Ammon's horn (tissue), 1 donor: Measurements from ENCODE around the gene RAB1B.
"Not testable (repeated sequence)": the region's sequence is repeated elsewhere in the genome, so short reads cannot be mapped to it uniquely, and the experiment has no call there.

Experiments used
- DNase-seq: peaks from one replicate; pipeline ENCODE4 v3.0.0-alpha.2; 2016; ENCODE audit warnings: low spot score

RAB1B gene

GRCh38 chr11:66309475-66309874 lies 41.0 kb downstream of the RAB1B start:
- DNase-seq: no peak

DNA sequence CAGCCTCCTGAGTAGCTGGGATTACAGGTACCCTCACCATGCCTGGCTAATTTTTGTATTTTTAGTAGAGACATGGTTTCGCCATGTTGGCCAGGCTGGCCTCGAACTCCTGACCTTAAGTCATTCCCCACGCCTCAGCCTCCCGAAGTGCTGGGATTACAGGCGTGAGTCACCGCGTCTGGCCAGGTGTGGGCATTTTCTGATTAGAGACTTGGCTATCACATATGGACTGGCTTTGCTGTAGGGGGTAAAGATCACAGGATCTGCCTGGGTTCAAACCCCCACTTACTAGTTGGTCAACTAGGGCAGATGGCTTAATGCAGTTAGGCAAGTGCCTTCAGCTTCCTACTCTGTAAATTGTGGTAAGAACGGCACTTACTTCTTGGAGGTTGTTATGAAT lies 41.9 kb downstream of the RAB1B start:
- no peak for DNase-seq

DNA sequence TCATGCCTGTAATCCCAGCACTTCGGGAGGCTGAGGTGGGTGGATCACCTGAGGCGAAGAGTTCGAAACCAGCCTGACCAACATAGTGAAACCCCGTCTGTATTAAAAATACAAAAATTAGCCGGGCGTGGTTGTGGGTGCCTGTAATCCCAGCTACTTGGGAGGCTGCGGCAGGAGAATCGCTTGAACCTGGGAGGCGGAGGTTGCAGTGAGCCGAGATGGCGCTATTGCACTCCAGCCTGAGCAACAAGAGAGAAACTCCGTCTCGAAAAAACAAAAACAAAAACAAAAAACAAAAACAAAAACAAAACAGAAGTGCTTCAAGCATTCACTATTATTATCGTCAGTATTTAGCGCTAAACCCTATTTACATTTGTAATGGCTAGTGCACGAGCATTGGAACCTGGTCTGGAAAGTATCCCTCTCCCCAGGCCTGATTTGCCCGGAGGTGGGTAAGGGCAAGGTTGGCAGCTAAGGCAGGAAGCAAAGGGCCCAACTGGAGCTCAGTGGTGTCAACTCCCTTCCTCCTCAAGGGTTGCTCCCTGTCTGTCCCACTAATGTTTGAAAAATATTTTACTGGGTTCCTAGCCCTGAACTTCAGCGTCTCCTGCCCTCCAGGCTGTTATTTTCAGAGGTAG lies 42.5 kb downstream of the RAB1B start:
- DNase-seq: not testable (repeated sequence)

GRCh38 chr11:66311470-66311964 lies 43.1 kb downstream of the RAB1B start:
- DNase-seq: no peak

- DNase-seq: peak; percentile 94
Observed at GRCh38 chr11:66311965-66312548, 43.6 kb downstream of the RAB1B start.

- peak; percentile 95 for DNase-seq
Observed at GRCh38 chr11:66312549-66313320, 44.3 kb downstream of the RAB1B start.

DNA sequence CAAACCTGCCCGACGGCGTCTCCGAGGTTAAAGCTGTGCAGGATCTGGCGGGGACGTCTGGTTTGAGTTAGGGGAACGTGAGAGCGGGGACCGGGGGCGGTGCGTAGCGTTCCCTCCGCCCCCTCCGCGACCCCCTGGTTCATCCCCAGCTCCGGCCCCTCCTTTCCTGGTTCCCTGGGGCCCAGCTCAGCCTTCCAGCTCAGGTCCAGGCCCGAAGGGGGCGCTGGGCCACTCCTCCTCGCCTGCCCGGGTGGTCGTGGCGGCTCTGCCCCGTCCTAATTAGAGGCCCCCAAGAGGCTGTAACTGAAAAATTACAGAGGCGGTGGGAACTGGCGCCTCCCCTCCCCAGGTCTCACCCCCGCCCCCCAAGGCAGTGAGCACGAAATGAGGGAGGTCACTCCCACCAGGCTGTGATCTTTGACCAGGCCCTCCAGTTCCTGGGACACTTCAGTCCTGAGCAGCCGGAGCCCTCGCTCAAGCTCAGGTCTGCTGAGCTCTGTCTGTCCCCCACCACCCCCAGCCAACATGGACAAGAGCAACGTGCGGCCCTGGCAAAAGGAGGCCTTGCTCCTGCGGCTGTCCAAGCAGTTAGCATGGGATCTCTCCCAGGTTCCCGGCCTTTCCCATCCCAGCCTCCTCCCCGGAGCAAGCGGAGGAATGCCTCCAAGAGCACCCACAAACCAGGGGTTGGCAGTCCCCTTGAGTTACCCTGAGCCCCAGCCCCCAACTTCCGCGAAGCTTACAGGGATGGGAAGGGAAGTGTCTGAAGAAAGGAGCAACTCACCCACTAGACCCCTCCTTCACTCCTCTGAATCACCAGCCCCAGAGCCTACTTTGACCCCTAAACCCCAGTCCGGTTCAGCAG lies 45.1 kb downstream of the RAB1B start:
- DNase-seq: no peak

GRCh38 chr11:66314186-66314501 lies 45.7 kb downstream of the RAB1B start:
- no peak for DNase-seq

DNA sequence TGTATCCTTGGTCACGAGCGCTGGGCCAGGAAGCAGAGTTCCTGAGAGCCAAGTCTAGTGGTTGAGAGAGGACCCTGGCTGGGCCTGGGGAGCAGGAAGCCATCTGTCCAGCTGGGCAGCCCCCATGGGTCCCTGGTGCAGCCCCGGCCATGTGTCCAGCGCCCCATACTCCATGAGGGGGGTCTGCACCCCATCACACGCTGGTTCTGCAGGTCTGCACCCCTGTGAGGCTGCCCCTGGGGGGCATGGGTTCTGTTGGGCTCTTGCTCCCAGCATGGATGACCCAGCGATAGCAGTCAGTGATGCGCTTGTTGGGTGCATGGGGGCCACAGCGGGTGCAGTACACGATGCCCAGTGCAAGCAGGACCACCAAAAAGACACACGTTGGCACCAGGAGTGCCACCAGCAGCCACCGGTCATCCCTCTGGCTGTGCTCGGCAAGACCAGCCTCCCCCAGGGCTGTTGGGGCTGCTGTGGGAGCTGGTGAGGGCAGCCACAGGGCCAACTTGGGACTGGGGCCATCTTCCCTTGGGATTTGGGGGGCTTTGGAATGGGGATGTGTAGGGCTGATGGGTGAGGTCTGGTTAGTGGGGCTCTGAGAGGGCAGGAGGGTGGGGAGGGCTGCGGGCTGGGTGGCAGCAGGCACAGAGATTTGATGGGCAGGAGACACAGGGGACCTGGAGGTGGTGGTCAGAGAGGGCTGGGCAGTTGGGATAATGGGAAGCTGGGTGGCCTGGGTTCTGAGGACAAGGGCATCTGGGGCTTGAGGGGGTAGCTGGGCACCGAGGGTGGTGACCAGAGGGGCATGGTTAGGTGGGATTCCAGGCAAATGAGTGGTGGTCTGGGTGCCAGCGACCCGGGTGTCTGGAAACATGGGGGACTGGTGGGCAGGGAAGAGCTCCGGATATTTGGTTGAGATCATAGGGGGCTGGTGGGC lies 46.4 kb downstream of the RAB1B start:
- no peak for DNase-seq

- no peak for DNase-seq
Observed at GRCh38 chr11:66315498-66315885, 47.1 kb downstream of the RAB1B start.

GRCh38 chr11:66315921-66316811 lies 47.7 kb downstream of the RAB1B start:
- DNase-seq: no peak

GRCh38 chr11:66316849-66317251 lies 48.4 kb downstream of the RAB1B start, which contains the start of gene CD248:
TSS of gene CD248 (minus strand) at chr11:66317044. CDS start at chr11:66317027, 17 bp downstream.
- no peak for DNase-seq

- DNase-seq: no peak
Observed at GRCh38 chr11:66317322-66317722, 48.9 kb downstream of the RAB1B start.

- peak; percentile 69 for DNase-seq
Observed at GRCh38 chr11:66317723-66318599, 49.5 kb downstream of the RAB1B start.

- DNase-seq: no peak
Observed at GRCh38 chr11:66318600-66318970, 50.1 kb downstream of the RAB1B start.

DNA sequence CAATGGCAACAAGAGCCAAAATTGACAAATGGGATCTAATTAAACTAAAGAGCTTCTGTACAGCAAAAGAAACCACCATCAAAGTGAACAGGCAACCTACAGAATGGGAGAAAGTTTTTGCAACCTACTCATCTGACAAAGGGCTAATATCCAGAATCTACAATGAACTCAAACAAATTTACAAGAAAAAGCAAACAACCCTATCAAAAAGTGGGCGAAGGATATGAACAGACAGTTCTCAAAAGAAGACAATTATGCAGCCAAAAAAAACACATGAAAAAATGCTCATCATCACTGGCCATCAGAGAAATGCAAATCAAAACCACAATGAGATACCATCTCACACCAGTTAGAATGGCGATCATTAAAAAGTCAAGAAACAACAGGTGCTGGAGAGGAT lies 51.9 kb downstream of the RAB1B start:
- DNase-seq: not testable (repeated sequence)

DNA sequence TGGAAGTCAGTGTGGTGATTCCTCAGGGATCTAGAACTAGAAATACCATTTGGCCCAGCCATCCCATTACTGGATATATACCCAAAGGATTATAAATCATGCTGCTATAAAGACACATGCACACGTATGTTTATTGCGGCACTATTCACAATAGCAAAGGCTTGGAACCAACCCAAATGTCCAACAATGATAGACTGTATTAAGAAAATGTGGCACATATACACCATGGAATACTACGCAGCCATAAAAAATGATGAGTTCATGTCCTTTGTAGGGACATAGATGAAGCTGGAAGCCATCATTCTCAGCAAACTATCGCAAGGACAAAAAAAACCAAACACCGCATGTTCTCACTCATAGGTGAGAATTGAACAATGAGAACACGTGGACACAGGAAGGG lies 52.3 kb downstream of the RAB1B start:
- DNase-seq: not testable (repeated sequence)

- no peak for DNase-seq
Observed at GRCh38 chr11:66321606-66322005, 53.2 kb downstream of the RAB1B start.
